Vagina (tissue), 2 donors: ENCODE data around the gene ADGRV1. TPM values are rescaled to one million over a fixed set of nuclear protein-coding genes. Genes with fewer than 3 reads are reported as not detected.

ENCODE experiments used
- DNase-seq, 2 donors: peaks; one replicate each; pipeline ENCODE4 v3.0.0-alpha.2; 2017; ENCODE audit errors: extremely low spot score in 2 of 2
- H3K27ac ChIP-seq: fragments of 200-600 bp; sonication (generic); one replicate; pipeline ENCODE4 v1.5.1; 2019
- H3K27me3 ChIP-seq: fragments of 200-600 bp; sonication (generic); one replicate; pipeline ENCODE4 v1.5.1; 2019
- H3K36me3 ChIP-seq, 2 donors: fragments of 200-600 bp; sonication (generic); one replicate each; pipeline ENCODE4 v1.5.1; 2017 to 2019
- H3K4me1 ChIP-seq: fragments of 200-600 bp; sonication (generic); one replicate; pipeline ENCODE4 v1.5.1; 2019
- H3K4me3 ChIP-seq, 2 donors: fragments of 200-600 bp; sonication (generic); 1 replicate in 1 of 2; 2 replicates in 1 of 2; pipeline ENCODE4 v1.5.1; 2016 to 2019
- H3K9me3 ChIP-seq: fragments of 200-600 bp; sonication (generic); one replicate; pipeline ENCODE4 v1.5.1; 2019
- POLR2A ChIP-seq, 2 donors: fragments of 450-650 bp; IDR thresholded peaks; one replicate each; pipeline ENCODE4 v1.6.1; 2017; ENCODE audit warnings: antibody characterized with exemption in 2 of 2, mild to moderate bottlenecking in 2 of 2, moderate library complexity in 2 of 2
- POLR2AphosphoS5 ChIP-seq, 2 donors: sonication (generic); formaldehyde crosslinking; IDR thresholded peaks; one replicate each; pipeline ENCODE4 v1.9.0; 2017; ENCODE audit warnings: antibody characterized with exemption in 2 of 2, mild to moderate bottlenecking in 2 of 2, low read depth in 1 of 2; ENCODE audit not compliant: insufficient read depth in 1 of 2
- intact Hi-C: fragments of 100-400 bp; cut with DNase I; formaldehyde crosslinking; loops from one replicate; pipeline ENCODE4 v1.15.1; 2023
- total RNA-seq: library from RNA; depleted of rRNA; stranded (reverse); fragments of >200 nt; gene quantifications from one replicate; pipeline ENCODE4 v1.2.3, GENCODE V29; 2016
- TF ChIP-seq, protein P1 (sequence below), 3 experiments: fragments of 450-650 bp in 2 of 3; fragments of 200-600 bp in 1 of 3; sonication (generic) in 1 of 3; IDR thresholded peaks; one replicate each; pipeline ENCODE4 v1.5.1; 2017 to 2019; ENCODE audit warnings: antibody characterized with exemption in 3 of 3, mild to moderate bottlenecking in 2 of 3, moderate library complexity in 2 of 3

Gene ADGRV1
- total RNA-seq, 1 donor from 2014 or later, result 10.6 TPM

DNA sequence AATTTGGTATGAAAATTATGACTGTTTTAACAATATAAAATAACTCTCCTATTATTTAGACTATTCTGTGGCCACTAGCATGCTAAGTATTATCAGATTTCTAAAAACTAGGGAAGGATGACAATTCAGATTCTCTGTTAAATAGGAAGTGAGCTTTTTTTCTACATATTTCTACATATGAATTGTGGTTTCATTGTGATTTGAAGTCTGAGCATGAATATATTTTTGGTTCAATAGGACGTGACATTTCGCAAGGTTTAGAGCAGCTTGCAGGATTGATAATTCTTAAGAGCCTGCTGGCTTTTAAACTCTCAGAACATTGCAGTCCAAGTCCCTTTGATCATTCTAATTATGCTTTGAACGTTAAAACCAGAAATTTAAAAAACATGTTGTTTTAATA, 82.9 kb downstream of the ADGRV1 start:
- Histone ChIP-seq H3K9me3 (no peaks in the 10 kb centered on the region), H3K27me3 (no peaks in the 10 kb centered on the region), H3K4me1 (no peaks in the 10 kb centered on the region), H3K27ac (no peak overlapping the region), H3K4me3 (no peak overlapping the region), H3K36me3 (no peaks in the 10 kb centered on the region)
- DNase-seq, result no peak
- no peak for TF ChIP-seq POLR2A (IDR thresholded peaks at IDR 0.05)
- intact Hi-C loops, result no loop called here

DNA sequence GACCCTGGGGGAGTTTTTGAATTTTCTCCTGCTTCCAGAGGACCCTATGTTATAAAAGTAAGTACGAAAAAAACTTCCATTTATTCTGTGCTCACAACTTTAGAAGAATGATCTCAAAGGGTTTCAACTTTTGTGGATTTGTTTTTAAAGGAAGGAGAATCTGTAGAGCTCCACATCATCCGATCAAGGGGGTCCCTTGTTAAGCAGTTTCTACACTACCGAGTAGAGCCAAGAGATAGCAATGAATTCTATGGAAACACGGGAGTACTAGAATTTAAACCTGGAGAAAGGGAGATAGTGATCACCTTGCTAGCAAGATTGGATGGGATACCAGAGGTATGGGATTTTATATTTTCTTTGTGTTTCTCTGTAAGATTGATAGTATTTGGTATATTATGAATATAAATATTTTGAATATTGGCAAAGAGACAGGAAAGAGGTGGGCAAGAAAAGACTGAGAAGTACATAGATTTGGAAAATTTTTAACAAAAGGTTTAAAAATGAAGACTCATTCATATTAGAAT, 84.2 kb downstream of the ADGRV1 start:
- DNase-seq, result no peak
- Histone ChIP-seq H3K9me3 (no peaks in the 10 kb centered on the region), H3K27me3 (no peaks in the 10 kb centered on the region), H3K36me3 (no peaks in the 10 kb centered on the region), H3K4me3 (no peak overlapping the region), H3K27ac (no peak overlapping the region), H3K4me1 (no peaks in the 10 kb centered on the region)
- no peak for TF ChIP-seq POLR2A (IDR thresholded peaks at IDR 0.05)
- TF ChIP-seq POLR2AphosphoS5 (IDR thresholded peaks at IDR 0.05; ENCODE audit: insufficient read depth in 1 of 2, low read depth in 1 of 2), result no peak
- TF ChIP-seq, protein P1, sequence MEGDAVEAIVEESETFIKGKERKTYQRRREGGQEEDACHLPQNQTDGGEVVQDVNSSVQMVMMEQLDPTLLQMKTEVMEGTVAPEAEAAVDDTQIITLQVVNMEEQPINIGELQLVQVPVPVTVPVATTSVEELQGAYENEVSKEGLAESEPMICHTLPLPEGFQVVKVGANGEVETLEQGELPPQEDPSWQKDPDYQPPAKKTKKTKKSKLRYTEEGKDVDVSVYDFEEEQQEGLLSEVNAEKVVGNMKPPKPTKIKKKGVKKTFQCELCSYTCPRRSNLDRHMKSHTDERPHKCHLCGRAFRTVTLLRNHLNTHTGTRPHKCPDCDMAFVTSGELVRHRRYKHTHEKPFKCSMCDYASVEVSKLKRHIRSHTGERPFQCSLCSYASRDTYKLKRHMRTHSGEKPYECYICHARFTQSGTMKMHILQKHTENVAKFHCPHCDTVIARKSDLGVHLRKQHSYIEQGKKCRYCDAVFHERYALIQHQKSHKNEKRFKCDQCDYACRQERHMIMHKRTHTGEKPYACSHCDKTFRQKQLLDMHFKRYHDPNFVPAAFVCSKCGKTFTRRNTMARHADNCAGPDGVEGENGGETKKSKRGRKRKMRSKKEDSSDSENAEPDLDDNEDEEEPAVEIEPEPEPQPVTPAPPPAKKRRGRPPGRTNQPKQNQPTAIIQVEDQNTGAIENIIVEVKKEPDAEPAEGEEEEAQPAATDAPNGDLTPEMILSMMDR (IDR thresholded peaks at IDR 0.05), result no peak
- intact Hi-C loops, result no loop called here

DNA sequence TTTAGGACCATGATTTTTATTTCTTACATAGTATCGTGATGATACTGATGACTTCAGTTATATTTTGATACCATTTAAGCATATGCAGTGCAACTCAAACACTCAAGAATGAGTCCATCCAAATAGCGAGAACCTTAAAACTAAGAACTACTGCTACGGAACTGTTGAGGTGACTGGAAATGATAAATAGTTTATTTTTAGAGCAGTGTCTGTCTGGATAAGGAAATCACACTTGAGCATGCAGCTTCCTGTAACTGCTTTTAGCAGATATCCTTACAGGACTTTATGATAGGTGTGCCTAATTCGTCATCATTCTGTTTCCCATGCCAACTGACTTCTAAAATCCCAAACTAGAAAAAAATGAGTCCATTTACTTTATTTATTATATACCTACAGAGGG, 85.5 kb downstream of the ADGRV1 start:
- H3K9me3 ChIP-seq, result no peaks in the 10 kb centered on the region
- no peak overlapping the region for H3K4me3 ChIP-seq
- intact Hi-C loops, result no loop called here
- H3K27ac ChIP-seq, result no peak overlapping the region
- no peaks in the 10 kb centered on the region for H3K36me3 ChIP-seq
- no peak for DNase-seq
- TF ChIP-seq POLR2A (IDR thresholded peaks at IDR 0.05), result no peak
- TF ChIP-seq POLR2AphosphoS5 (IDR thresholded peaks at IDR 0.05; ENCODE audit: insufficient read depth in 1 of 2, low read depth in 1 of 2), result no peak
- TF ChIP-seq, protein P1 (IDR thresholded peaks at IDR 0.05), result no peak
- H3K27me3 ChIP-seq, result no peaks in the 10 kb centered on the region
- H3K4me1 ChIP-seq, result no peaks in the 10 kb centered on the region

DNA sequence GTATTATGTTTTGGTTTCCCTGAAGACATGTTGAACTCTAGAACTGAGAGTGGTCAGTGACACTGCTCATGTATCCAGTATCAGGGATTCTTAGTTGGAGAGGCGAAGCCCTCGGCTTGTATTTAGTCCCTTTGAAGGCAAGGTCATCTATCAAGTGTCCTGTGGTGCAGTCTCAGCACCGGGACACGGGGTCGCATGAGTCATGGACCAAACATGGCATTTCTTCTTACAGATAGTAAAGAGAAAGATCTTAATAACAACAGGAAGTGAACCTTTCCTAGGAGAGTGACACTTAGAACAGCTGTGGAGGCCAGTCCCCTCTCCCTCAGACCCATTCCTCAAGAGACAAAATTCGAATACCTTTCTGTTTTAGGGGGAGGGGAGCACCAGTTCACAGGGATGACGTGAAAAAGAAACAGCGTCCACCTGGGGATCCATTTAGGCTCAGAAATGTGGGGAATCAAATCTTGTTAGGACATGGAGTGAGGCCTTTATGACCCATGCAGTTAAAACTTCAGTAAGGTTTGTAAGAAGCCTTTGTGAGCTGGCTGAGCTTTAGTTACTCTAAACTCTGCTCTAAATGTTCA, 86.5 kb downstream of the ADGRV1 start:
- Histone ChIP-seq H3K27me3 (no peaks in the 10 kb centered on the region), H3K9me3 (no peaks in the 10 kb centered on the region), H3K4me1 (no peaks in the 10 kb centered on the region), H3K36me3 (no peaks in the 10 kb centered on the region), H3K4me3 (no peak overlapping the region), H3K27ac (no peak overlapping the region)
- TF ChIP-seq, protein P1 (IDR thresholded peaks at IDR 0.05), result no peak
- TF ChIP-seq POLR2A (IDR thresholded peaks at IDR 0.05) (no peak), POLR2AphosphoS5 (IDR thresholded peaks at IDR 0.05; ENCODE audit: insufficient read depth in 1 of 2, low read depth in 1 of 2) (no peak)
- intact Hi-C loops, result no loop called here
- DNase-seq, result no peak

DNA sequence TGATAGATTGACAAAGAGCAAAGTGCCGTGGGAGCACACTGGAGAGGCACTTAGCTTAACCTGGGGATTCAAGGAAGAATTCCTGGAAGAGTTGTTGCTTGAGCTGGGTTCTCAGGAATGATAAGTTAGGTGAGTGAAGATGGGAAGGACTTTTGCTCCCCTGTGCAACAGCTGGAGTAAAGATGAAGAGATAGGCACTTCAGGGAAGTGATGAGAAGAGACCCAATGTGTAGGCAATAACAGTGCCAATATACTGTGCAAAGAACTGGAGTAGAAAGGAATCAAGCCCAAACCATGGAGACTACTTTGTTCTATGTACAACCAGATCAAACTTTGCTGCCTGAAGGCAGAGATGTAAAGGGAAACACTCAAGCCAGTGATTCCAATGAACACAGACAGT, 92.2 kb downstream of the ADGRV1 start:
- TF ChIP-seq, protein P1 (IDR thresholded peaks at IDR 0.05), result no peak
- no peak for TF ChIP-seq POLR2A (IDR thresholded peaks at IDR 0.05)
- TF ChIP-seq POLR2AphosphoS5 (IDR thresholded peaks at IDR 0.05; ENCODE audit: insufficient read depth in 1 of 2, low read depth in 1 of 2), result no peak
- Histone ChIP-seq H3K27ac (no peak overlapping the region), H3K4me3 (no peak overlapping the region), H3K27me3 (no peaks in the 10 kb centered on the region), H3K4me1 (no peaks in the 10 kb centered on the region), H3K9me3 (no peaks in the 10 kb centered on the region), H3K36me3 (no peaks in the 10 kb centered on the region)
- no peak for DNase-seq
- intact Hi-C loops, result no loop called here
